Activated CD4-positive, alpha-beta T cell treated with anti-CD3 and anti-CD28 coated beads for 48 hours (primary cell): ENCODE results near the gene PCAT6.
"Not testable (repeated sequence)": the region's sequence is repeated elsewhere in the genome, so short reads cannot be mapped to it uniquely, and the experiment has no call there.

Experiments used
- DNase-seq: peaks from one replicate; pipeline ENCODE4 v3.0.0-alpha.2; 2020

Gene PCAT6

GRCh38 chr1:202807926-202808757, 2.6 kb upstream of the PCAT6 start, which contains the start of gene KDM5B:
TSS of gene KDM5B (minus strand) at chr1:202808421. CDS start at chr1:202808305, 116 bp downstream.
- peak; percentile 80 for DNase-seq

GRCh38 chr1:202809597-202810159, 1.1 kb upstream of the PCAT6 start:
- no peak for DNase-seq

GRCh38 chr1:202810193-202810614, 550 bp upstream of the PCAT6 start:
- DNase-seq = no peak

GRCh38 chr1:202811296-202812175, 782 bp downstream of the PCAT6 start:
- DNase-seq = peak; percentile 50

GRCh38 chr1:202812176-202813026, 1.6 kb downstream of the PCAT6 start:
- no peak for DNase-seq

- DNase-seq = no peak
Observed at GRCh38 chr1:202815120-202815519, 4.4 kb downstream of the PCAT6 start.

- DNase-seq = no peak
Observed at GRCh38 chr1:202818819-202819218, 8.1 kb downstream of the PCAT6 start.

- DNase-seq = no peak
Observed at GRCh38 chr1:202821467-202821866, 10.7 kb downstream of the PCAT6 start.

- DNase-seq = no peak
Observed at GRCh38 chr1:202825748-202826147, 15.0 kb downstream of the PCAT6 start.

GRCh38 chr1:202829223-202829622, 18.5 kb downstream of the PCAT6 start:
- not testable (repeated sequence) for DNase-seq

- no peak for DNase-seq
Observed at GRCh38 chr1:202831906-202832305, 21.2 kb downstream of the PCAT6 start.

- peak; percentile 45 for DNase-seq
Observed at GRCh38 chr1:202834771-202835547, 24.2 kb downstream of the PCAT6 start.

GRCh38 chr1:202835548-202836072, 24.9 kb downstream of the PCAT6 start:
- no peak for DNase-seq

- DNase-seq = no peak
Observed at GRCh38 chr1:202836623-202837403, 26.1 kb downstream of the PCAT6 start.

- no peak for DNase-seq
Observed at GRCh38 chr1:202837746-202838262, 27.1 kb downstream of the PCAT6 start.

- DNase-seq = no peak
Observed at GRCh38 chr1:202843081-202843480, 32.3 kb downstream of the PCAT6 start.

GRCh38 chr1:202844259-202844658, 33.5 kb downstream of the PCAT6 start:
- DNase-seq = no peak

GRCh38 chr1:202844935-202845334, 34.2 kb downstream of the PCAT6 start:
- no peak for DNase-seq

- DNase-seq = no peak
Observed at GRCh38 chr1:202848191-202848542, 37.4 kb downstream of the PCAT6 start.
